ENCODE measurements around the gene SMIM13. TPM values are rescaled to one million over a fixed set of nuclear protein-coding genes. Genes with fewer than 3 reads are reported as not detected.

The SMIM13 gene
- polyA plus RNA-seq, 1 donor from 2014 or later, result 1.9 TPM

GRCh38 chr6:11126876-11127275 is 33.2 kb downstream of the SMIM13 start:
- Mint-ChIP-seq H3K4me3 (no peak overlapping the region), H3K27me3 (no peaks in the 10 kb centered on the region), H3K9me3 (no peaks in the 10 kb centered on the region), H3K27ac (no peak overlapping the region), H3K4me1 (peaks cover 9 to 18% (median 11%) of the 10 kb centered on the region in 3 donors), H3K36me3 (peaks cover 6% of the 10 kb centered on the region)

GRCh38 chr6:11128608-11129007 is 35.0 kb downstream of the SMIM13 start:
- Mint-ChIP-seq H3K4me3 (no peak overlapping the region), H3K36me3 (peaks cover 6% of the 10 kb centered on the region), H3K27ac (no peak overlapping the region), H3K27me3 (no peaks in the 10 kb centered on the region), H3K9me3 (no peaks in the 10 kb centered on the region), H3K4me1 (peaks cover 9 to 17% (median 11%) of the 10 kb centered on the region in 3 donors)

GRCh38 chr6:11129908-11130565 is 36.4 kb downstream of the SMIM13 start:
- no peak overlapping the region for H3K4me3 Mint-ChIP-seq
- no peaks in the 10 kb centered on the region for H3K9me3 Mint-ChIP-seq
- H3K27ac Mint-ChIP-seq, result no peak overlapping the region
- H3K4me1 Mint-ChIP-seq, result peaks cover 11 to 22% (median 12%) of the 10 kb centered on the region in 3 donors
- no peaks in the 10 kb centered on the region for H3K27me3 Mint-ChIP-seq
- H3K36me3 Mint-ChIP-seq, result peaks cover 6% of the 10 kb centered on the region

- Mint-ChIP-seq H3K4me3 (no peak overlapping the region), H3K36me3 (peaks cover 7% of the 10 kb centered on the region), H3K9me3 (no peaks in the 10 kb centered on the region), H3K27ac (no peak overlapping the region), H3K27me3 (no peaks in the 10 kb centered on the region), H3K4me1 (peaks cover 11 to 22% (median 12%) of the 10 kb centered on the region in 3 donors)
Observed at GRCh38 chr6:11130605-11131004, 37.0 kb downstream of the SMIM13 start.

GRCh38 chr6:11132194-11132888 is 38.7 kb downstream of the SMIM13 start:
- H3K4me3 Mint-ChIP-seq, result no peak overlapping the region
- peaks cover 3% of the 10 kb centered on the region for H3K36me3 Mint-ChIP-seq
- peaks cover 7 to 18% (median 12%) of the 10 kb centered on the region in 3 donors for H3K4me1 Mint-ChIP-seq
- no peaks in the 10 kb centered on the region for H3K9me3 Mint-ChIP-seq
- no peak overlapping the region for H3K27ac Mint-ChIP-seq
- H3K27me3 Mint-ChIP-seq, result no peaks in the 10 kb centered on the region

- no peaks in the 10 kb centered on the region for H3K27me3 Mint-ChIP-seq
- H3K9me3 Mint-ChIP-seq, result no peaks in the 10 kb centered on the region
- peaks cover 7 to 18% (median 12%) of the 10 kb centered on the region in 3 donors for H3K4me1 Mint-ChIP-seq
- H3K27ac Mint-ChIP-seq, result no peak overlapping the region
- H3K4me3 Mint-ChIP-seq, result no peak overlapping the region
- H3K36me3 Mint-ChIP-seq, result peaks cover 3% of the 10 kb centered on the region
Observed at GRCh38 chr6:11133281-11133680, 39.6 kb downstream of the SMIM13 start.

GRCh38 chr6:11136809-11137208 is 43.2 kb downstream of the SMIM13 start:
- Mint-ChIP-seq H3K27ac (no peak overlapping the region), H3K9me3 (no peaks in the 10 kb centered on the region), H3K36me3 (peaks cover 1% of the 10 kb centered on the region), H3K4me3 (no peak overlapping the region), H3K27me3 (no peaks in the 10 kb centered on the region), H3K4me1 (peaks cover 7 to 13% (median 7%) of the 10 kb centered on the region in 3 donors)

GRCh38 chr6:11139051-11139960 is 45.7 kb downstream of the SMIM13 start:
- H3K4me3 Mint-ChIP-seq, result no peak overlapping the region
- no peaks in the 10 kb centered on the region for H3K27me3 Mint-ChIP-seq
- peaks cover 6 to 11% (median 7%) of the 10 kb centered on the region in 3 donors for H3K4me1 Mint-ChIP-seq
- H3K27ac Mint-ChIP-seq, result no peak overlapping the region
- peaks cover 3% of the 10 kb centered on the region for H3K36me3 Mint-ChIP-seq
- no peaks in the 10 kb centered on the region for H3K9me3 Mint-ChIP-seq

GRCh38 chr6:11140056-11140455 is 46.4 kb downstream of the SMIM13 start:
- Mint-ChIP-seq H3K27me3 (no peaks in the 10 kb centered on the region), H3K27ac (no peak overlapping the region), H3K9me3 (no peaks in the 10 kb centered on the region), H3K4me3 (no peak overlapping the region), H3K4me1 (peaks cover 2 to 7% (median 5%) of the 10 kb centered on the region in 3 donors), H3K36me3 (peaks cover 3% of the 10 kb centered on the region)

GRCh38 chr6:11141295-11141694 is 47.7 kb downstream of the SMIM13 start:
- H3K27ac Mint-ChIP-seq, result no peak overlapping the region
- peaks cover 2 to 7% (median 5%) of the 10 kb centered on the region in 3 donors for H3K4me1 Mint-ChIP-seq
- H3K27me3 Mint-ChIP-seq, result no peaks in the 10 kb centered on the region
- H3K36me3 Mint-ChIP-seq, result peaks cover 1% of the 10 kb centered on the region
- no peak overlapping the region for H3K4me3 Mint-ChIP-seq
- no peaks in the 10 kb centered on the region for H3K9me3 Mint-ChIP-seq

- Mint-ChIP-seq H3K36me3 (peaks cover 1% of the 10 kb centered on the region), H3K4me1 (peaks cover 2 to 7% (median 5%) of the 10 kb centered on the region in 3 donors), H3K27me3 (no peaks in the 10 kb centered on the region), H3K27ac (no peak overlapping the region), H3K9me3 (no peaks in the 10 kb centered on the region), H3K4me3 (no peak overlapping the region)
Observed at GRCh38 chr6:11142296-11143027, 48.8 kb downstream of the SMIM13 start.

- H3K4me1 Mint-ChIP-seq, result peaks cover 2 to 7% (median 7%) of the 10 kb centered on the region in 3 donors
- H3K27ac Mint-ChIP-seq, result no peak overlapping the region
- no peaks in the 10 kb centered on the region for H3K27me3 Mint-ChIP-seq
- no peaks in the 10 kb centered on the region for H3K9me3 Mint-ChIP-seq
- H3K36me3 Mint-ChIP-seq, result peaks cover 1% of the 10 kb centered on the region
- no peak overlapping the region for H3K4me3 Mint-ChIP-seq
Observed at GRCh38 chr6:11143394-11144371, 50.0 kb downstream of the SMIM13 start.

GRCh38 chr6:11144393-11144851 is 50.8 kb downstream of the SMIM13 start:
- Mint-ChIP-seq H3K27ac (peak overlapping the region in 1 of 3 donors; percentile 48), H3K27me3 (no peaks in the 10 kb centered on the region), H3K4me1 (peaks cover 0 to 7% (median 0%) of the 10 kb centered on the region in 3 donors), H3K36me3 (peaks cover 1% of the 10 kb centered on the region), H3K9me3 (no peaks in the 10 kb centered on the region), H3K4me3 (no peak overlapping the region)

Data from IgD-negative memory B cell (primary cell).